Smooth muscle cell of the pulmonary artery (primary cell): ENCODE data around the gene PTPN23. TPM values are rescaled to one million over a fixed set of nuclear protein-coding genes. Genes with fewer than 3 reads are reported as not detected.

Source experiments
- total RNA-seq: library from RNA; depleted of rRNA; stranded (reverse); fragments of >200 nt; gene quantifications from 2 replicates; pipeline ENCODE4 v1.2.3, GENCODE V29; 2014

The PTPN23 gene
- total RNA-seq, result 31.1 and 37.2 TPM in 2 replicates

DNA sequence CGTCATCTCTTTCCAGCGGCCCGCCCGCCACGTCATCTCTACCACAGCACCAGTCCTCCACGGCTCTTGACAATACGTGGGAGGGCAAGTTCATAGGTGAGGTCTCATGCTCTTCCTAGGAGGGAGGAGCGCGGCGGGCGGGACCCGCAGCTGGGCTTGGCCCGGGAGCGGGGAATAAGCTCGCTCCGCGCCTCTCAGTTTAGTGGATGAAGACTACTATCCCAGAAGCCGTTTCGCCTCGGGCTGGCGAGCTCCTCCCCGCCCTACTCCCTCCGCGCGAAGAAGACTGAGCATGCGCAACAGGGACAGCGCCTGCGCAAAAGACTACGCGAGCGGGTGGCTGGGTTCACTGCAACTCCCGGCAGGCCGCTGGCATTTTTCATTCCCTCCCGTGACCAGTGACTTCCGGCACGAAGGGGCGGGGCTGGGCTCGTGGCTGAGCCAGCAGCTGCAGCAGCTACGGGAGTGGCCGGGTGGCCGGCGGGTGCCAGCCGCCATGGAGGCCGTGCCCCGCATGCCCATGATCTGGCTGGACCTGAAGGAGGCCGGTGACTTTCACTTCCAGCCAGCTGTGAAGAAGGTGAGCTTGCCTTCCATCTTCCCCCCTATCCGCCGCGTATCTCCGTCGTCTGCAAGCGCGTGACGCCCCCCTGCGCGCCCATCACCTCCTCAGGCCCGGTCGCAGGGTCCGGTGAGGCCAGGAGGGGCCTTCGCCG is at the start of gene PTPN23:
PTPN23 (plus strand) TSS at position 421 of the 716 bp plus-strand sequence; CDS start at position 497, 76 bp downstream.

Other genes with a start within 250 kb of the PTPN23 start
- 32.1 and 34.9 TPM in 2 replicates for gene SETD2, start 216.9 kb upstream of the PTPN23 start, total RNA-seq
- gene KIF9, start 98.2 kb upstream of the PTPN23 start, total RNA-seq, result 3.0 and 3.4 TPM in 2 replicates
- gene KLHL18, start 98.1 kb upstream of the PTPN23 start, total RNA-seq, result 22.9 and 26.6 TPM in 2 replicates
- gene SCAP, start 94.9 kb downstream of the PTPN23 start, total RNA-seq, result 75.0 and 90.4 TPM in 2 replicates
- 22.8 and 24.4 TPM in 2 replicates for gene ELP6, start 132.7 kb downstream of the PTPN23 start, total RNA-seq
- gene CSPG5, start 197.8 kb downstream of the PTPN23 start, total RNA-seq, result 0.26 and 0.30 TPM in 2 replicates